Ovary (tissue), 9 donors: ENCODE data around the gene NDUFS6. TPM values are rescaled to one million over a fixed set of nuclear protein-coding genes. Genes with fewer than 3 reads are reported as not detected.

ENCODE experiments used
- DNase-seq, 5 donors: peaks; one replicate each; pipeline ENCODE4 v3.0.0-alpha.2; 2019 to 2020
- H3K27ac ChIP-seq, 2 donors: fragments of 200-600 bp; one replicate each; pipeline versions ENCODE4 v1.5.1 to v1.8.0; 2019 to 2022
- H3K27me3 ChIP-seq: fragments of 200-600 bp; one replicate; pipeline ENCODE4 v1.8.0; 2022
- H3K36me3 ChIP-seq: fragments of 200-600 bp; sonication (generic); one replicate; pipeline ENCODE4 v1.5.1; 2019
- H3K4me1 ChIP-seq: one replicate; pipeline ENCODE4 v1.8.1; 2013; ENCODE audit warnings: mild to moderate bottlenecking, moderate library complexity; ENCODE audit not compliant: insufficient read depth
- H3K4me3 ChIP-seq: fragments of 200-600 bp; sonication (generic); one replicate; pipeline ENCODE4 v1.5.1; 2017
- H3K9me3 ChIP-seq, 2 donors: fragments of 200-600 bp in 1 of 2; sonication (generic) in 1 of 2; one replicate each; pipeline versions ENCODE4 v1.5.1 to v1.8.1; 2013 to 2019; ENCODE audit warnings: mild to moderate bottlenecking in 1 of 2, moderate library complexity in 1 of 2
- CTCF ChIP-seq, 3 donors: fragments of 450-650 bp in 2 of 3; fragments of 200-600 bp in 1 of 3; IDR thresholded peaks; one replicate each; pipeline versions ENCODE4 v1.5.1 to v1.8.0; 2016 to 2022; ENCODE audit warnings: antibody characterized with exemption in 3 of 3, mild to moderate bottlenecking in 1 of 3
- EP300 ChIP-seq: sonication (generic); formaldehyde crosslinking; IDR thresholded peaks from one replicate; pipeline ENCODE4 v1.6.1; 2017; ENCODE audit warnings: antibody characterized with exemption
- POLR2A ChIP-seq: fragments of 450-650 bp; IDR thresholded peaks from one replicate; pipeline ENCODE4 v1.6.1; 2017; ENCODE audit warnings: antibody characterized with exemption, mild to moderate bottlenecking, moderate library complexity
- WGBS, 3 donors: extraction: QIAGEN DNeasy Blood & Tissue Kit in 1 of 3; methylation state at CpG; one replicate each; pipeline versions ENCODE4 v1.1.5 to v1.1.7; 2013 to 2017; 5-methylcytosine and 5-hydroxymethylcytosine counted together
- intact Hi-C, 4 donors: fragments of 100-400 bp; cut with DNase I; formaldehyde crosslinking; loops; one replicate each; pipeline versions ENCODE4 v1.11.0 to v1.15.1; 2022 to 2023
- polyA plus RNA-seq, 2 donors: library from polyadenylated mRNA; stranded (reverse); fragments of 200-250 nt in 1 of 2; fragments of 350-450 nt in 1 of 2; fragmentation: Illumina TruSeq in 1 of 2; extraction: RNeasy Lipid Tissue Mini Kit (QIAGEN cat#74804) in 1 of 2; gene quantifications; one replicate each; pipeline ENCODE4 v1.2.3, GENCODE V29; 2013 to 2014
- total RNA-seq, 7 donors: library from RNA; depleted of rRNA in 2 of 7; stranded (reverse); fragments of >200 nt in 2 of 7; fragmentation: NEBNext Ultra II Directional in 3 of 7; extraction: Animal tissue kit (Norgen Biotek cat#: 25700) in 3 of 7; gene quantifications; one replicate each; pipeline versions ENCODE4 v1.1.0 to v1.2.4, GENCODE V29; 2016 to 2023
- donor health status: DM: no; HTN: no; CAD: no; lungs with moderate emphysema.
- donor health status: DM: no; HTN: no; CAD: no.
- donor health status: Bipolar disorder and iron deficiency.
- donor health status: DM: yes; HTN: yes; CAD: no.
- donor health status: DM: no; HTN: no; CAD: no.
- donor health status: DM: yes; HTN: yes; CAD: no.

The NDUFS6 gene
- total and polyA plus RNA-seq, 9 donors, result 16.3 to 50.8 (median 21.5) TPM

- Histone ChIP-seq H3K4me3 (no peak overlapping the region), H3K27me3 (no peaks in the 10 kb centered on the region), H3K27ac (no peak overlapping the region), H3K36me3 (no peaks in the 10 kb centered on the region), H3K4me1 (no peaks in the 10 kb centered on the region), H3K9me3 (no peaks in the 10 kb centered on the region)
- DNase-seq, result no peak
- 45 to 97% (median 85%) methylated on average over 1 of the region's 1 CpG for WGBS, 3 donors
- TF ChIP-seq POLR2A (no peak), CTCF (IDR thresholded peaks at IDR 0.05) (no peak), EP300 (no peak)
- intact Hi-C loops, result no loop called here
These were observed 44.5 kb downstream of the NDUFS6 start for GRCh38 chr5:1845696-1846095.

- DNase-seq, result no peak
- TF ChIP-seq CTCF (IDR thresholded peaks at IDR 0.05) (no peak), POLR2A (no peak), EP300 (no peak)
- 83 to 89% (median 86%) methylated on average over 12 to 13 of the region's 13 CpGs for WGBS, 3 donors
- H3K27ac ChIP-seq, result no peak overlapping the region
- intact Hi-C loops, result no loop called here
- H3K36me3 ChIP-seq, result no peaks in the 10 kb centered on the region
- H3K27me3 ChIP-seq, result no peaks in the 10 kb centered on the region
- no peaks in the 10 kb centered on the region for H3K4me1 ChIP-seq
- no peak overlapping the region for H3K4me3 ChIP-seq
- H3K9me3 ChIP-seq, result no peaks in the 10 kb centered on the region
These were observed 45.4 kb downstream of the NDUFS6 start for GRCh38 chr5:1846583-1846982.

- Histone ChIP-seq H3K27me3 (no peaks in the 10 kb centered on the region), H3K4me3 (no peak overlapping the region), H3K36me3 (no peaks in the 10 kb centered on the region), H3K9me3 (no peaks in the 10 kb centered on the region), H3K4me1 (no peaks in the 10 kb centered on the region), H3K27ac (no peak overlapping the region)
- DNase-seq, result no peak
- TF ChIP-seq CTCF (IDR thresholded peaks at IDR 0.05), result no peak
- no peak for TF ChIP-seq EP300
- TF ChIP-seq POLR2A, result no peak
- WGBS, 3 donors, result 9 to 26% (median 19%) methylated on average over 10 of the region's 10 CpGs
- intact Hi-C loops, result no loop called here
These were observed 45.8 kb downstream of the NDUFS6 start for GRCh38 chr5:1847056-1847455.

- H3K27ac ChIP-seq, result no peak overlapping the region
- no peak overlapping the region for H3K4me3 ChIP-seq
- H3K27me3 ChIP-seq, result peaks cover 3% of the 10 kb centered on the region
- no peaks in the 10 kb centered on the region for H3K36me3 ChIP-seq
- H3K9me3 ChIP-seq, result no peaks in the 10 kb centered on the region
- intact Hi-C loops, result no loop called here
- 62 to 66% (median 65%) methylated on average over 9 of the region's 9 CpGs for WGBS, 3 donors
- H3K4me1 ChIP-seq, result no peaks in the 10 kb centered on the region
- TF ChIP-seq POLR2A (no peak), CTCF (IDR thresholded peaks at IDR 0.05) (no peak), EP300 (no peak)
- no peak for DNase-seq
These were observed 46.4 kb downstream of the NDUFS6 start for GRCh38 chr5:1847611-1848010.
